Epithelial cell of esophagus (primary cell): ENCODE measurements around the gene BTBD6.

Source experiments
- DNase-seq: peaks from one replicate; pipeline ENCODE4 v3.0.0; 2010; ENCODE audit warnings: low read depth
- H3K4me3 ChIP-seq: 2 replicates; pipeline ENCODE4 v1.5.1; 2011; ENCODE audit warnings: mild to moderate bottlenecking, low read length, control low read depth
- CTCF ChIP-seq: IDR thresholded peaks from 2 replicates; pipeline ENCODE4 v1.5.1; 2011; ENCODE audit warnings: low read depth, mild to moderate bottlenecking, low read length, control low read depth, inconsistent platforms; ENCODE audit not compliant: insufficient read depth; ENCODE audit errors: missing control alignments

Gene BTBD6

GRCh38 chr14:105210266-105211025 is 37.9 kb upstream of the BTBD6 start:
- DNase-seq = no peak
- no peak overlapping the region for H3K4me3 ChIP-seq
- no peak for TF ChIP-seq CTCF

- TF ChIP-seq CTCF = no peak
- DNase-seq = no peak
- H3K4me3 ChIP-seq = no peak overlapping the region
Observed at GRCh38 chr14:105211086-105211757, 37.1 kb upstream of the BTBD6 start.

GRCh38 chr14:105211758-105212089 is 36.6 kb upstream of the BTBD6 start:
- no peak overlapping the region for H3K4me3 ChIP-seq
- no peak for TF ChIP-seq CTCF
- DNase-seq = no peak

GRCh38 chr14:105212541-105213300 is 35.6 kb upstream of the BTBD6 start:
- H3K4me3 ChIP-seq = no peak overlapping the region
- DNase-seq = no peak
- TF ChIP-seq CTCF = no peak

GRCh38 chr14:105213361-105213760 is 35.0 kb upstream of the BTBD6 start:
- H3K4me3 ChIP-seq = no peak overlapping the region
- no peak for DNase-seq
- TF ChIP-seq CTCF = no peak

- no peak for DNase-seq
- no peak overlapping the region for H3K4me3 ChIP-seq
- TF ChIP-seq CTCF = no peak
Observed at GRCh38 chr14:105214324-105214915, 33.9 kb upstream of the BTBD6 start.
